Fibroblast of villous mesenchyme (primary cell): ENCODE data around the gene NUP85. TPM values are rescaled to one million over a fixed set of nuclear protein-coding genes. Genes with fewer than 3 reads are reported as not detected.
"Not testable (repeated sequence)": the region's sequence is repeated elsewhere in the genome, so short reads cannot be mapped to it uniquely, and the experiment has no call there.

Source experiments
- DNase-seq: peaks from one replicate; pipeline ENCODE4 v3.0.0-alpha.2; 2010; ENCODE audit warnings: low read depth
- H3K4me3 ChIP-seq: 2 replicates; pipeline ENCODE4 v1.5.1; 2011; ENCODE audit warnings: low read depth, mild to moderate bottlenecking, low read length
- total RNA-seq: library from RNA; depleted of rRNA; stranded (reverse); fragments of >200 nt; gene quantifications from 2 replicates; pipeline ENCODE4 v1.2.3, GENCODE V29; 2012
- TF ChIP-seq, protein P1 (sequence below): IDR thresholded peaks from 2 replicates; pipeline ENCODE4 v1.5.1; 2012; ENCODE audit warnings: low read depth, mild to moderate bottlenecking, low read length; ENCODE audit not compliant: insufficient read depth

NUP85 gene
- total RNA-seq, 1 donor, result 31.1 TPM

DNA sequence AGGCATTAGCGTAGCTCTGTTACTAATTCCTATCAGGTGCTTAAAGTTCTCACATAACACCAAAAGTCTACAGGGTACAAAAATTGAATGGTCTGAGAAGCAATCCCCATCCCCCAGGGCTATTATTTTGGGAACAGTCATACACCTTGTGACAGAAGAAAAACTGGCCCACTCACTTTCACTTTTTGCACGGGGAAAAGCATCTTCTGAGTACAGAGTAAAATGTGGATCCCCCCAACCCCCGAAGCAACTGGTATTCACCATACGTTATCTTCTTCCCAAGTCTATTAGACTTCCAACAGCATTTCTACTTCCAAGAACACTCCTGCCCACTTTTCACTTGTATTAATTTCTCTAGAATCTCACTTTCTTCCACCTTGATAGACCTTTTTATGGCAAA is 44.1 kb downstream of the NUP85 start:
- H3K4me3 ChIP-seq, result peak overlapping the region; percentile 53
- TF ChIP-seq, protein P1, sequence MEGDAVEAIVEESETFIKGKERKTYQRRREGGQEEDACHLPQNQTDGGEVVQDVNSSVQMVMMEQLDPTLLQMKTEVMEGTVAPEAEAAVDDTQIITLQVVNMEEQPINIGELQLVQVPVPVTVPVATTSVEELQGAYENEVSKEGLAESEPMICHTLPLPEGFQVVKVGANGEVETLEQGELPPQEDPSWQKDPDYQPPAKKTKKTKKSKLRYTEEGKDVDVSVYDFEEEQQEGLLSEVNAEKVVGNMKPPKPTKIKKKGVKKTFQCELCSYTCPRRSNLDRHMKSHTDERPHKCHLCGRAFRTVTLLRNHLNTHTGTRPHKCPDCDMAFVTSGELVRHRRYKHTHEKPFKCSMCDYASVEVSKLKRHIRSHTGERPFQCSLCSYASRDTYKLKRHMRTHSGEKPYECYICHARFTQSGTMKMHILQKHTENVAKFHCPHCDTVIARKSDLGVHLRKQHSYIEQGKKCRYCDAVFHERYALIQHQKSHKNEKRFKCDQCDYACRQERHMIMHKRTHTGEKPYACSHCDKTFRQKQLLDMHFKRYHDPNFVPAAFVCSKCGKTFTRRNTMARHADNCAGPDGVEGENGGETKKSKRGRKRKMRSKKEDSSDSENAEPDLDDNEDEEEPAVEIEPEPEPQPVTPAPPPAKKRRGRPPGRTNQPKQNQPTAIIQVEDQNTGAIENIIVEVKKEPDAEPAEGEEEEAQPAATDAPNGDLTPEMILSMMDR, result no peak
- DNase-seq, result no peak

- TF ChIP-seq, protein P1, result no peak
- H3K4me3 ChIP-seq, result peak overlapping the region; percentile 53
- DNase-seq, result peak; percentile 83
Measured at GRCh38 chr17:75250009-75250471, 44.6 kb downstream of the NUP85 start.

DNA sequence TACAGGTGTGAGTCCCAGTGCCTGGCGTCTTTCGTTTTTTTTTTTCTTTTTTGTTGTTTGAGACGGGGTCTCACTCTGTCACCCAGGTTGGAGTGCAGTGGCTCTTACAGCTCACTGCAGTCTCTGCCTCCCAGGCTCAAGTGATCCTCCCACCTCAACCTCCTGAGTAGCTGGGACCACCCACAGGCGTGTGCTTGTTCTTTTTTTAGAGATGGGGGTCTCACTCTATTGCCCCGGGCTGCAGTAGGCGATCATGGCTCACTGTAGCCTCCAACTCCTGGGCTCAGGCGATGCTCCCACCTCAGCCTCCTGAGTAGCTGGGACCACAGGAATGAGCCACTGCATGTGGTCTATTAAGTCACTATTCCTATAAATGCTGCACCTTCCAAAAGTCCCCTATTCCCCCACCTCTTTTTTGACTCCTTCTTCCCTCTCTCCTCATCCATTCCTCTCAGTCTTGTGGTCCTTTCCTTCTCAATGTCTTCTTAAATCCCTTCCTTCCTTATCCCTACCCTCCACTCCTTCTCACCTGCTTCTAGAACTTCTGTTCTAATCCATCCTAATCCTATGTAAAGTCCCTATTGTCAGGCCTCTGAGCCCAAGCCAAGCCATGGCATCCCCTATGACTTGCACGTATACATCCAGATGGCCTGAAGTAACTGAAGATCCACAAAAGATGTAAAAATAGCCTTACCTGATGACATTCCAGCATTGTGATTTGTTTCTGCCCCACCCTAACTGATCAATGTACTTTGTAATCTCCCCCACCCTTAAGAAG is 46.7 kb downstream of the NUP85 start:
- TF ChIP-seq, protein P1, result no peak
- no peak overlapping the region for H3K4me3 ChIP-seq
- DNase-seq, result no peak

- peak; percentile 64 for DNase-seq
- not testable (repeated sequence) for H3K4me3 ChIP-seq
Measured at GRCh38 chr17:75255954-75256698, 50.6 kb downstream of the NUP85 start.

- H3K4me3 ChIP-seq, DNase-seq: not testable (repeated sequence)
Measured at GRCh38 chr17:75257228-75257627, 51.7 kb downstream of the NUP85 start.

DNA sequence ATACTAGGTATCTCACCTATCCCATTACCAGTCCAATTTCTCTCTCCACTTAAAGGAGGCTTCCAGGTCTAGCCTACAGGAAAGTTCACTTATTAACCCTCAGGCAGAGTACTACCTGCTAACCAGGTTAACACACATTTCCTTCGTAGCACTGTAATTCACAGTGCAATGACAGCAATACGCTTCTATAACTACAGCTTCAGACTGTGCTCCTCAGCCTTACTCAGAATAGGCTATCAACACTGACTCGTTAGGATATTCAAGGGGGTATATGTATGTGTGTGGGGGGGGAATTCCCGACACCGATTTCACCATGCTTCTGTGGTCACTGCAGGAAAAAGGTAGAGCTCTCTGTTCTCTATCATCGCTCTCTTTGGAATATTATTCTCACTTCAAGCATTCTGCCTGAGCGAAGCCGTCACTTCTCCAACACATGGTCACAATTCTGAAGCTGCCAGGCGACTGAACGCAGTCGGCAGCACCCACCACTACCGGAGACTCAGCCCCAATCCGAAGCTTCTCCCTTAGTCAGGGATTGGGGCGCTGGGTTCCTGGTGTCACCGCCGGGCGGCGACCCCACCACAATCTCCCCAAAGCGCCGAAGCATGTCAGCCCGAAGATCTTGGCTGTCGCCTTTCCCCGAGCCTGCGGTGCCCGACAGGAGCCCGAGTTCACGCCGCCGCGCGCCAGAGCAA is 55.3 kb downstream of the NUP85 start:
- DNase-seq, result no peak
- TF ChIP-seq, protein P1, result no peak

GRCh38 chr17:75261336-75262111 is 56.0 kb downstream of the NUP85 start, which contains the start of the genes GGA3 and MRPS7:
GGA3 (minus strand) TSS chr17:75261606; CDS start chr17:75261587, 19 bp downstream.
MRPS7 (plus strand) TSS chr17:75261879; CDS start chr17:75261901, 22 bp downstream.
- peak within 1 kb of the TSS; percentile 96 for H3K4me3 ChIP-seq
- peak; percentile 94 for DNase-seq
- TF ChIP-seq, protein P1, result no peak

More for the DNA sequence above, 55.3 kb downstream of the NUP85 start:
- peak overlapping the region; percentile 96 for H3K4me3 ChIP-seq
